Glutamatergic neuron (in vitro differentiated cells): ENCODE measurements around the gene FAM161A. TPM values are rescaled to one million over a fixed set of nuclear protein-coding genes. Genes with fewer than 3 reads are reported as not detected.

Experiments used
- DNase-seq: peaks from one replicate; pipeline ENCODE4 v3.0.0; 2022
- H3K27ac Mint-ChIP-seq: one replicate; pipeline ENCODE4 v1.8.0; 2020; ENCODE audit warnings: mild to moderate bottlenecking, mixed read lengths, inconsistent platforms; ENCODE audit not compliant: unreplicated experiment
- H3K27me3 Mint-ChIP-seq: one replicate; pipeline ENCODE4 v1.8.0; 2020; ENCODE audit warnings: mild to moderate bottlenecking, moderate library complexity, mixed read lengths, inconsistent platforms; ENCODE audit not compliant: unreplicated experiment
- H3K36me3 Mint-ChIP-seq: one replicate; pipeline ENCODE4 v1.8.0; 2020; ENCODE audit warnings: mild to moderate bottlenecking, mixed read lengths, inconsistent platforms; ENCODE audit not compliant: unreplicated experiment
- H3K4me1 Mint-ChIP-seq: one replicate; pipeline ENCODE4 v1.8.0; 2020; ENCODE audit warnings: mild to moderate bottlenecking, low read depth, mixed read lengths, inconsistent platforms; ENCODE audit not compliant: unreplicated experiment
- H3K4me3 Mint-ChIP-seq: one replicate; pipeline ENCODE4 v1.8.0; 2020; ENCODE audit warnings: mild to moderate bottlenecking, mixed read lengths, inconsistent platforms; ENCODE audit not compliant: unreplicated experiment
- H3K9me3 Mint-ChIP-seq: one replicate; pipeline ENCODE4 v1.8.0; 2020; ENCODE audit warnings: mild to moderate bottlenecking, moderate library complexity, mixed read lengths, inconsistent platforms; ENCODE audit not compliant: unreplicated experiment
- total RNA-seq: library from RNA; stranded (reverse); fragmentation: NEBNext Ultra II Directional; extraction: Animal tissue kit (Norgen Biotek cat#: 25700); gene quantifications from one replicate; pipeline ENCODE4 v1.2.1, GENCODE V29; 2021; ENCODE audit not compliant: unreplicated experiment
- TF ChIP-seq, protein P1 (sequence below): fragments of 200-600 bp; sonication (generic); IDR thresholded peaks from one replicate; pipeline ENCODE4 v1.5.0; 2021; ENCODE audit not compliant: partially characterized antibody, unreplicated experiment

Gene FAM161A
- total RNA-seq, 1 donor from 2014 or later, result 13.4 TPM

GRCh38 chr2:61841286-61841685, 12.6 kb downstream of the FAM161A start:
- Mint-ChIP-seq H3K4me3 (no peak overlapping the region), H3K27ac (no peak overlapping the region), H3K36me3 (no peaks in the 10 kb centered on the region), H3K27me3 (no peaks in the 10 kb centered on the region), H3K9me3 (no peaks in the 10 kb centered on the region), H3K4me1 (no peaks in the 10 kb centered on the region)
- TF ChIP-seq, protein P1, sequence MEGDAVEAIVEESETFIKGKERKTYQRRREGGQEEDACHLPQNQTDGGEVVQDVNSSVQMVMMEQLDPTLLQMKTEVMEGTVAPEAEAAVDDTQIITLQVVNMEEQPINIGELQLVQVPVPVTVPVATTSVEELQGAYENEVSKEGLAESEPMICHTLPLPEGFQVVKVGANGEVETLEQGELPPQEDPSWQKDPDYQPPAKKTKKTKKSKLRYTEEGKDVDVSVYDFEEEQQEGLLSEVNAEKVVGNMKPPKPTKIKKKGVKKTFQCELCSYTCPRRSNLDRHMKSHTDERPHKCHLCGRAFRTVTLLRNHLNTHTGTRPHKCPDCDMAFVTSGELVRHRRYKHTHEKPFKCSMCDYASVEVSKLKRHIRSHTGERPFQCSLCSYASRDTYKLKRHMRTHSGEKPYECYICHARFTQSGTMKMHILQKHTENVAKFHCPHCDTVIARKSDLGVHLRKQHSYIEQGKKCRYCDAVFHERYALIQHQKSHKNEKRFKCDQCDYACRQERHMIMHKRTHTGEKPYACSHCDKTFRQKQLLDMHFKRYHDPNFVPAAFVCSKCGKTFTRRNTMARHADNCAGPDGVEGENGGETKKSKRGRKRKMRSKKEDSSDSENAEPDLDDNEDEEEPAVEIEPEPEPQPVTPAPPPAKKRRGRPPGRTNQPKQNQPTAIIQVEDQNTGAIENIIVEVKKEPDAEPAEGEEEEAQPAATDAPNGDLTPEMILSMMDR, result no peak
- no peak for DNase-seq

GRCh38 chr2:61834893-61835292, 19.0 kb downstream of the FAM161A start:
- Mint-ChIP-seq H3K4me3 (no peak overlapping the region), H3K27me3 (no peaks in the 10 kb centered on the region), H3K27ac (no peak overlapping the region), H3K4me1 (no peaks in the 10 kb centered on the region), H3K9me3 (no peaks in the 10 kb centered on the region), H3K36me3 (no peaks in the 10 kb centered on the region)
- DNase-seq, result no peak
- TF ChIP-seq, protein P1, result no peak

DNA sequence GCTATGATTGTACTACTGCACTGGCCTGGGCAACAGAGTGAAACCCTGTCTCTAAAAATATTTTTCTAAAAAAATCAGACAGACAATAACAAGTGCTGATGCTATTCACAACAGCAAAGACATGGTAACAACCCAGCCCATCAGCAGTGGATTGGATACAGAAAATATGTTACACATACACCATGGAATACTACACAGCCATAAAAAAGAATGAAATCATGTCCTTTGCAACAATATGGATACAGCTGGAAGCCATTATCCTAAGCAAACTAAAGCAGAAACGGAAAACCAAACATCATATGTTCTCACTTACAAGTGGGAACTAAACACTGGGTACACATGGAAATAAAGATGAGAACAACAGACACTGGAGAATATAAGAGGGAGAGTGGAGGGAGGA, 19.9 kb downstream of the FAM161A start:
- no peaks in the 10 kb centered on the region for H3K27me3 Mint-ChIP-seq
- no peak overlapping the region for H3K4me3 Mint-ChIP-seq
- no peaks in the 10 kb centered on the region for H3K36me3 Mint-ChIP-seq
- H3K9me3 Mint-ChIP-seq, result no peaks in the 10 kb centered on the region
- DNase-seq, result no peak
- no peak overlapping the region for H3K27ac Mint-ChIP-seq
- TF ChIP-seq, protein P1, result no peak
- H3K4me1 Mint-ChIP-seq, result no peaks in the 10 kb centered on the region

- no peaks in the 10 kb centered on the region for H3K27me3 Mint-ChIP-seq
- H3K4me3 Mint-ChIP-seq, result no peak overlapping the region
- no peaks in the 10 kb centered on the region for H3K4me1 Mint-ChIP-seq
- DNase-seq, result no peak
- no peak overlapping the region for H3K27ac Mint-ChIP-seq
- H3K9me3 Mint-ChIP-seq, result no peaks in the 10 kb centered on the region
- H3K36me3 Mint-ChIP-seq, result no peaks in the 10 kb centered on the region
- TF ChIP-seq, protein P1, result no peak
Observed at GRCh38 chr2:61832183-61832841, 21.5 kb downstream of the FAM161A start.

GRCh38 chr2:61822255-61822654, 31.6 kb downstream of the FAM161A start:
- no peaks in the 10 kb centered on the region for H3K9me3 Mint-ChIP-seq
- H3K36me3 Mint-ChIP-seq, result no peaks in the 10 kb centered on the region
- H3K27ac Mint-ChIP-seq, result no peak overlapping the region
- H3K27me3 Mint-ChIP-seq, result no peaks in the 10 kb centered on the region
- no peaks in the 10 kb centered on the region for H3K4me1 Mint-ChIP-seq
- no peak for DNase-seq
- H3K4me3 Mint-ChIP-seq, result no peak overlapping the region
- TF ChIP-seq, protein P1, result no peak
